ENCODE data around the gene CYP46A1.

Gene CYP46A1

GRCh38 chr14:99731547-99732435, 47.7 kb downstream of the CYP46A1 start:
- no peak for DNase-seq

GRCh38 chr14:99732436-99733210, 48.5 kb downstream of the CYP46A1 start:
- DNase-seq: no peak

- no peak for DNase-seq
Observed at GRCh38 chr14:99733211-99733539, 49.1 kb downstream of the CYP46A1 start.

DNA sequence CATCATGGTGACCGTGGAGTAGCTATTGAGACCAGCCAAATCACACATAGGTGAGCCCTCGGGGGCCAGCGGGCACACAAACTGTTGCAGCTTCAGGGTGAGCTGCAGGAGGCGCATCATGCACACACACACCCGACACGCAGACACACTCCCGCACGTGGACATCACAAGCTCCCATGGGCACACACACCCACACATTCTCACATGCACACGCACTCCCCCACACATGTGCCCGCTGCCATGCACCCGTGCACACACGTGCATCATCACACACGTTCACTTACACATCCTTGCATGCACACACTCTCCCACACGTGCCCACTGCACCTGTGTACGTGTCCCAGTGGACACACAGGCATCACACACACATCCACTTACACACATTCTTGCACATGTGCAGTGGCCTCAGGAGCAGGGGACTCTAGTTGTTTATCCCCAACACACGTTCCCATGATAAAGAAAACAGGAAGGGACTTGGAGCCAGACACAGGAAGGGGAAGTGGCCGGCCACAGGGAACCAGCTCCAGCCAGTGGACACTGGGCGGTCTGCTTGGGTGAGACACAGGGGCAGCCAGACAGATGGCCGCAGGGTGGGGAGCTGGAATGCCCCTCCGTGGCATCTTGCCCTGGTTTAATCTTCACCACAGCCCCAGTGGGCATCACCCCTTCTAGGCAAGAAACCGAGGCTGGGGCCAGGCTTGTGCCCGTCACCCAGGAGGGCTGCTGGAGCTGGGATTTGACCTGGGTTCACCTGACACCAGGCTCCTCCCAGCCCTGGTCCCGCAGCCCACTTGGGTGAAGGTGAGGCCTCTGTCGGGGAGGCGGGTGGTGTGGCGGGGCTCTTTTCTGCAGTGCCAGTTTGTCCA, 49.7 kb downstream of the CYP46A1 start:
- no peak for DNase-seq

GRCh38 chr14:99734406-99735051, 50.4 kb downstream of the CYP46A1 start:
- peak; percentile 30 for DNase-seq

DNA sequence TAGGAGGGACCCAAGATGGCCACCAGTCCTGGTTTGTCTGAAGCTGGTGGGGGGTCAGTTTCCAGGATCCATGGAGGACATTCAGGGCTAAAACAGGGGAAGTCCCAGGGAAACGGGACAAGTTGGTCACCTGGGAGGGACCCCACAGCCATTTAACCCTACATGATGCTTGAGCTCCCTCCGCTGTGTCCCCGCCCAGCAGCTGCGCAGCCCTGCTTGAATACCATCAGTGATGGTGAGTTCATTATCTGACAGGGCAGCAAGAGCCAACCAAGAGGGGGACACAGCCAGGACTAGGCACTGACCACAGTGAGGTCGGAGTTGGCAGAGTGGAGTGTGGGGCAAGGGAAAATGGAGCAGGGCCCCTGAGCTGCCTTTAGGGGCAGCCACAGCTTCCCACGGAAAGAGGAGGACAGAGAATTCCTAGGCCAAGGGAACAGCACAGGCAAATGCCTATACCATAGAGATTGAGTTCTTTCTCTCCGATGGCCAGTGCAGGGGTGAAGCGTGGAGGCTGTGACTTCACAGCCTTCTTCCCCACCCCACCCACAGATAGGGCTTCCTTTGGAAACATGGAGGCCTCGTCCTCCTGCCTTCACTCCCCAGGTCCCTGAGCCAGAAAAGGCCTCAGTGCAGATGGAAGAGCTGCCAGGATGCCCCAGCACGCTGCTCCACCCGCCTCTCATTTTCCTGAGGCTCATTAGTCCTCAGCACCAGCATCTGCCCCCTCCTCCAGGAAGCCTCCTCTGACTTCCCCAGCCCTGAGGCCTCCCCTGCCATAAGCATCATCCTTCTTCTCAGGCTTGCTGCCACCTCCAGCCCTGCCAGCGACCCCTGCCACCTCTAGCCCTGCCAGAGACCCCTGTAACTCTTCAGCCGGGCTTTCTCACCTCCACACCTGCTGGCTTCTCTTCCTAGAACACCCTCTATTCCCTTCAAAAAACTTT, 51.4 kb downstream of the CYP46A1 start:
- no peak for DNase-seq

- no peak for DNase-seq
Observed at GRCh38 chr14:99736603-99737371, 52.7 kb downstream of the CYP46A1 start.

DNA sequence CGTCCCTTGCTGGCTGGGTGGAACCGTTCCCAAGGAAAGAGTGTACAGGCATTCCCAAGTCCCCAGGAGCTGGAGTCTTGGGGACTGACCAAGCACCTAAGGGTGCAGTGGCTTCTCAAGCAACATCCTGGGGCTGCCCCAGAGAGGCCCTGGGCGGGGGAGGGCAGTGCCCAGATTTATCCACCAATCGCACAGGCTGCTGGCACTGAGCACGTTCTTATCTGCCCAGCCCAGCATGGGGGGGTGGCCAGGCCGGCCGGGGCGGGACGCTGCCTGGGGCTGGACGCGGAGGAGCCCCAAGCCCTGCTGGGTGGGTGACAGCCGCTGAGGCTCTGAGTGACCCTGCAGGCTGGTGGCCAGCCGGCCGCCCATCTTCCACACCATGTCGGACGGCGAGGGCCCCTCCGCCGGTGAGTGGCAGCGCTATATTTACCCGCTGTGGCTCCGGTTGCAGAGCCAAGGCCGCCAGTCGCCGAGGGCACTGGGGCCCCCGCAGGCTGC, 53.4 kb downstream of the CYP46A1 start:
- DNase-seq: no peak

GRCh38 chr14:99737956-99738667, 54.0 kb downstream of the CYP46A1 start:
- DNase-seq: no peak

- DNase-seq: no peak
Observed at GRCh38 chr14:99740411-99740810, 56.3 kb downstream of the CYP46A1 start.

DNA sequence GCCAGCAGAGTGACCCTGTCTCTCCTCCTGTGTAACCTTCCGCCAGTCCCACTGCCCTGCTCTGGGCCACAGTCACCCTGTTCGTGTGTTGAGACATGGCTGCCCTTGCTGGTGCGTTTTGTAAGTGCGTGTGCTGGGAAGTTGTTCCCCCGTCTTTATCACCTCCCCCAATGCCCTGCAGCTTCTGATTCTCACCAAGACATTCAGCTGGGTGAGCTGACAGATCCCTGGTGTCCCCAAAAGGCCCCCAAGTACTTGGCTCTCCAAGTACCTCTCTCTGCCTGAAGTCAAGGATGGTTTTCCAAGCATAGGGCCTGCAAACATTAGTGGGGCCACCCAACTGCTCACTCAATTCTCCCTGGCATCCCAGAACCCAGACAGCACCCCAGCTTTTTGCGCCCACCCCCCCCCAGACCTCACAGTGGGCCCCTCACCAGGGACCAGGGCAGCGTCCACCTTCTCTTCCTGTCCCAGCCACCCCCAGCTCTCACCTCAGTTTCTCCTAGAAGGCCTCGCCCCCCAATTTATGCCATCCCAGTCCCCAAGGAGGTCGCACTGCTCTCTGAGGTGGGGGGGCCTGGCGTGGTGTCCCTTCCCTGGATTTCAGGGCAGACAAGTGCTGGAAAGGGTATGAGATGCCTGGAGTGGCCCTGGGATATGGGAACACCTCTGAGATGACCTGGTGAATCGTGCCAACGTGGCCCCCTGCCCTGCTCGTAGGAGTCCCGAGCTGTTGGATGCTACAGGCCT, 57.3 kb downstream of the CYP46A1 start:
- DNase-seq: no peak

DNA sequence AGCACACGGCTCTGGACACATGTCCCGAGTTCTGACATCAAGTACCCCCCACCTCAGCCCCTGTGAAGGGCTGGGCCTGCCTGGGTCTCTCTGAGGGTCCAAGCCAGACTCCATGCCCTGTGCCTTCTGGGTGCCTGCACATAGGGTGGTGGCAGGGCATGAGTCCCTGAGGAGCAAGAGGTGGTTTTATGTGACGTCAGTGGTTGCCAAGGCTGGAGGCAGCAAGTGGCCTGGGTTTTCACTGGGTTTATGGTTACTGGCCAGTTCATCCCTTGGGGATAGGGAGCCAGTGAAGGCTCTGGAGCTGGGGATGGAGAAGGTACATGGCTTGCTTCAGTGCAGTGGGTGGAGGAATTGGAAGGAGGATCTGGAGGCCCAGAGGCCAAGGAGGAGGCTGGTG, 58.0 kb downstream of the CYP46A1 start:
- no peak for DNase-seq

DNA sequence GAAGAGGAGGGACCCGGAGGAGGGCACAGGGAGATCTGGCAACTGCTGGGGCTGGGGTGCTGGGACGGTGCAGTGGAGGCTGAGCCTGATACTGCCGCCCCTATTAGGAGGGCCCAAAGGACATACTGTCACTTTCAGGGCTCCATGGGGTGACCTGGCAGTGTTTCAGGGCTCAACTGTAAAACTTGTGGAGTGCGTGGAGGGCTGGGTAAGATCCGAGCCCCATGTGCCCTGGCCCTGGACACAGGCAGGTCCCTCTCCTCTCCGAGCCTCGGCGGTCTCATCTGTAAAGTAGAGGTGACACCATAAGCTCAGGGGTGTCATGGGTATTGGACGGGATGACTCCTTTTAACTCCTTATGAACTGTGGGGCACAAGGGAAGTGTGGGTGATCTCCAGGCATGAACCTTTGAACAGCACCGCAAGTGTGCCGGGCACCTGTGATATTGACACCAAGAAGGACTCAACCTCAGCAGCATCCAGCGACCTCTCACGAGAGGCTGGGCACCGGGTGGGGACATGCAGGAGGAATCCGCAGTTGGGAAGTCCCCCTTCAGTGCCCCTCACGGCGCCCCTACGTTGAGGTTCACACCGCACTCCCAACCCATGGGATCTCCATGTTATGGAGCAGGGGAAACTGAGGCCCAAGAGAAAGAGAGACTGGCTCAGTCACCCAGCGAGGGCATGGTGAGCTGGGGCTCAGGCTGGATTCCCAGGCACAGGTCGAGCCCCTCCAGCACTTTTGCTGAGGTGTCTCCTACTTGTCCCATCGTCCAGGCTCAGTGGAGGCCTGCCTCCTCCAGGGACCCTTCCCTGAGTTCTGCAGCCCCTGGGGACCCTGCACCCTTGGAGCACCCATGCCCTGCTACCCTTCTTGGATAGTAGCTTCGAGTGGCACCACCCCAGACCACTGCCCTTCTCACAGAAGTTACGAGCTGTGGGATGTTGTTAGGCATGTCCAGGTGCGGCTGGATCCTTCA, 58.7 kb downstream of the CYP46A1 start:
- DNase-seq: no peak

- no peak for DNase-seq
Observed at GRCh38 chr14:99744199-99744872, 60.2 kb downstream of the CYP46A1 start.

DNA sequence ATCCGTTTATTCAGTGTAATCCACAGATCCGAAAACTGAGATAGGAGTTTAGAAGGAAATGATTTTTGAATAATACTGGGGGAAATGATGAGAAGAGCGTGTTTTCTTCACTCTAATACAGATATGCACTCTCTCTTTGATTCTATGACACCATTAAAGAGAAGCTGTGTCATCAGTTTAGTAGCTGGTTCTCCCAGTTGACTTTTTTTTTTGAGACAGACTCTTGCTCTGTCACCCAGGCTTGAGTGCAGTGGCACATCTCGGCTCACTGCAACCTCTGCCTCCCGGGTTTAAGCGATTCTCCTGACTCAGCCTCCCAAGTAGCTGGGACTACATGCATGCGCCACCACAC, 60.8 kb downstream of the CYP46A1 start:
- DNase-seq: no peak

GRCh38 chr14:99745307-99745951, 61.3 kb downstream of the CYP46A1 start:
- DNase-seq: no peak

- DNase-seq: no peak
Observed at GRCh38 chr14:99747167-99747566, 63.1 kb downstream of the CYP46A1 start.

Data from NCI-H2171 (cell line).